GM19372 (cell line): ENCODE results near the gene P2RY8.

Experiments used
- ATAC-seq: cut with Tn5 transposase; IDR thresholded peaks from one replicate; pipeline ENCODE4 v1.9.1; 2021; ENCODE audit warnings: mild to moderate bottlenecking, low read depth, moderate library complexity; ENCODE audit not compliant: unreplicated experiment

The P2RY8 gene

GRCh38 chrX:1423215-1423614 lies 113.8 kb downstream of the P2RY8 start:
- ATAC-seq = no peak

- no peak for ATAC-seq
These were observed 114.9 kb downstream of the P2RY8 start for GRCh38 chrX:1422135-1422465.

- ATAC-seq = no peak
These were observed 115.4 kb downstream of the P2RY8 start for GRCh38 chrX:1421433-1422134.

- ATAC-seq = no peak
These were observed 116.6 kb downstream of the P2RY8 start for GRCh38 chrX:1420371-1420770.

GRCh38 chrX:1419545-1420355 lies 117.2 kb downstream of the P2RY8 start:
- no peak for ATAC-seq

GRCh38 chrX:1418901-1419544 lies 118.0 kb downstream of the P2RY8 start:
- no peak for ATAC-seq

- ATAC-seq = no peak
These were observed 118.8 kb downstream of the P2RY8 start for GRCh38 chrX:1417921-1418771.

GRCh38 chrX:1416965-1417760 lies 119.8 kb downstream of the P2RY8 start:
- ATAC-seq = no peak

GRCh38 chrX:1416327-1416784 lies 120.6 kb downstream of the P2RY8 start:
- ATAC-seq = no peak
